H1 (cell line): ENCODE data around the gene RBM24. TPM values are rescaled to one million over a fixed set of nuclear protein-coding genes. Genes with fewer than 3 reads are reported as not detected.

ENCODE experiments used
- CTCF ChIA-PET: fragments of 300-600 bp; sonication (Branson Sonifier 250); formaldehyde crosslinking; loops from one replicate; lab custom pipeline; 2021; ENCODE audit not compliant: partially characterized antibody; lab: Charles Lee
- POLR2A ChIA-PET: fragments of 300-600 bp; sonication (Branson Sonifier 250); formaldehyde crosslinking; loops from one replicate; lab custom pipeline; 2021; ENCODE audit warnings: inconsistent platforms; ENCODE audit not compliant: partially characterized antibody; lab: Charles Lee
- DNase-seq, 2 experiments: peaks; one replicate each; pipeline versions ENCODE4 v3.0.0 to v3.0.0-alpha.2; 2010 to 2022; ENCODE audit warnings: low spot score in 2 of 2, low read depth in 1 of 2, mixed read lengths in 1 of 2
- FAIRE-seq: peaks from 2 replicates; lab custom pipeline; 2011; peaks lifted over from hg19 to GRCh38; lab: Jason Lieb, UNC
- H2AFZ ChIP-seq: 2 replicates; pipeline ENCODE4 v1.8.1; 2012; ENCODE audit warnings: low read length, inconsistent platforms
- H2AK5ac ChIP-seq: 2 replicates; pipeline ENCODE4 v1.6.1; 2013; ENCODE audit warnings: low read depth, low read length
- H2BK120ac ChIP-seq: replicated peaks from 2 replicates; pipeline ENCODE3; 2013; ENCODE audit warnings: low read depth, low read length, inconsistent platforms
- H2BK12ac ChIP-seq: 2 replicates; pipeline ENCODE4 v1.6.1; 2013; ENCODE audit warnings: low read depth, low read length
- H2BK15ac ChIP-seq: 2 replicates; pipeline ENCODE4 v1.6.1; 2013; ENCODE audit warnings: low read length
- H2BK20ac ChIP-seq: 2 replicates; pipeline ENCODE4 v1.6.1; 2013; ENCODE audit warnings: low read length
- H2BK5ac ChIP-seq: 2 replicates; pipeline ENCODE4 v1.6.1; 2013; ENCODE audit warnings: low read depth, low read length
- H3K14ac ChIP-seq: 2 replicates; pipeline ENCODE4 v1.6.1; 2013; ENCODE audit warnings: inconsistent platforms; ENCODE audit not compliant: insufficient read length
- H3K18ac ChIP-seq: 2 replicates; pipeline ENCODE4 v1.6.1; 2013; ENCODE audit warnings: low read length; ENCODE audit errors: extremely low read depth
- H3K23ac ChIP-seq: 2 replicates; pipeline ENCODE4 v1.6.1; 2013; ENCODE audit warnings: inconsistent platforms; ENCODE audit not compliant: insufficient read length
- H3K23me2 ChIP-seq: 2 replicates; pipeline ENCODE4 v1.6.1; 2013; ENCODE audit warnings: low read depth, low read length
- H3K27ac ChIP-seq: 2 replicates; pipeline ENCODE4 v1.6.1; 2011; ENCODE audit warnings: low read depth, low read length, inconsistent platforms
- H3K27me3 ChIP-seq, 4 experiments: replicated peaks in 1 of 4; 1 replicate in 1 of 4; 2 replicates in 3 of 4; pipeline versions ENCODE4 v1.6.1 to v1.8.1; 2011 to 2013; ENCODE audit warnings: low read length in 3 of 4, mild to moderate bottlenecking in 3 of 4, inconsistent platforms in 2 of 4, mixed read lengths in 2 of 4, moderate library complexity in 1 of 4; ENCODE audit not compliant: control insufficient read depth in 3 of 4, insufficient read depth in 3 of 4; ENCODE audit errors: extremely low read depth in 1 of 4
- H3K36me3 ChIP-seq, 4 experiments: 2 replicates each; pipeline versions ENCODE4 v1.6.1 to v1.8.1; 2011 to 2013; ENCODE audit warnings: mild to moderate bottlenecking in 4 of 4, low read length in 3 of 4, moderate library complexity in 2 of 4, control low read depth in 1 of 4, inconsistent platforms in 1 of 4; ENCODE audit not compliant: insufficient read depth in 4 of 4, control insufficient read depth in 2 of 4
- H3K4ac ChIP-seq: replicated peaks from 2 replicates; pipeline ENCODE3; 2013; ENCODE audit warnings: low read length, low read depth, mixed read lengths, inconsistent platforms; ENCODE audit not compliant: insufficient read length
- H3K4me1 ChIP-seq, 4 experiments: replicated peaks in 1 of 4; 1 replicate in 1 of 4; 2 replicates in 3 of 4; pipeline versions ENCODE4 v1.6.1 to v1.8.1; 2011 to 2013; ENCODE audit warnings: low read length in 3 of 4, inconsistent platforms in 2 of 4, mixed read lengths in 1 of 4; ENCODE audit not compliant: insufficient read depth in 4 of 4, control insufficient read depth in 3 of 4
- H3K4me2 ChIP-seq, 2 experiments: 2 replicates each; pipeline versions ENCODE4 v1.6.1 to v1.8.1; 2011 to 2013; ENCODE audit warnings: low read depth in 2 of 2, low read length in 2 of 2, control low read depth in 1 of 2, inconsistent platforms in 1 of 2, mild to moderate bottlenecking in 1 of 2; ENCODE audit not compliant: insufficient read depth in 1 of 2
- H3K4me3 ChIP-seq, 4 experiments: fragments of 200-600, 300-600 bp in 1 of 4; sonication (generic), shearing (Covaris generic), sonication (Bioruptor Twin) in 1 of 4; 2 replicates each; pipeline versions ENCODE4 v1.5.1 to v1.8.1; 2011 to 2016; ENCODE audit warnings: low read length in 4 of 4, low read depth in 3 of 4, control low read depth in 2 of 4, inconsistent platforms in 2 of 4, mild to moderate bottlenecking in 2 of 4, mixed read lengths in 1 of 4, moderate library complexity in 1 of 4; ENCODE audit not compliant: insufficient read depth in 2 of 4; ENCODE audit errors: extremely low read depth in 1 of 4
- H3K56ac ChIP-seq: replicated peaks from 2 replicates; pipeline ENCODE3; 2013; ENCODE audit warnings: low read depth, mild to moderate bottlenecking, mixed read lengths, low read length, inconsistent platforms; ENCODE audit not compliant: insufficient read length
- H3K79me1 ChIP-seq: 2 replicates; pipeline ENCODE4 v1.6.1; 2013; ENCODE audit warnings: low read depth, low read length, control low read depth
- H3K79me2 ChIP-seq, 2 experiments: 2 replicates each; pipeline versions ENCODE4 v1.6.1 to v1.8.1; 2012 to 2013; ENCODE audit warnings: low read length in 2 of 2, mild to moderate bottlenecking in 2 of 2, inconsistent platforms in 1 of 2; ENCODE audit not compliant: insufficient read depth in 2 of 2, control insufficient read depth in 1 of 2
- H3K9ac ChIP-seq, 4 experiments: replicated peaks in 1 of 4; 1 replicate in 1 of 4; 2 replicates in 3 of 4; pipeline versions ENCODE4 v1.6.1 to v1.8.1; 2011 to 2013; ENCODE audit warnings: low read depth in 3 of 4, low read length in 3 of 4, control low read depth in 2 of 4, mild to moderate bottlenecking in 2 of 4, moderate library complexity in 2 of 4, inconsistent platforms in 1 of 4; ENCODE audit errors: extremely low read depth in 1 of 4
- H3K9me3 ChIP-seq, 2 experiments: 2 replicates each; pipeline versions ENCODE4 v1.6.1 to v1.8.1; 2012 to 2013; ENCODE audit warnings: mild to moderate bottlenecking in 2 of 2, moderate library complexity in 2 of 2, control low read depth in 1 of 2, inconsistent platforms in 1 of 2, low read depth in 1 of 2, low read length in 1 of 2, mixed read lengths in 1 of 2; ENCODE audit not compliant: insufficient read depth in 2 of 2
- H4K20me1 ChIP-seq, 2 experiments: replicated peaks in 1 of 2; 2 replicates each; pipeline versions ENCODE3 to v1.8.1; 2011 to 2013; ENCODE audit warnings: inconsistent platforms in 2 of 2, low read length in 2 of 2, mild to moderate bottlenecking in 1 of 2; ENCODE audit not compliant: insufficient read depth in 2 of 2, control insufficient read depth in 1 of 2
- H4K5ac ChIP-seq: 2 replicates; pipeline ENCODE4 v1.6.1; 2013; ENCODE audit warnings: low read length, low read depth, mixed read lengths, inconsistent platforms; ENCODE audit not compliant: insufficient read length
- H4K8ac ChIP-seq: 2 replicates; pipeline ENCODE4 v1.8.0; 2013; ENCODE audit warnings: mild to moderate bottlenecking, moderate library complexity, low read length, inconsistent platforms; ENCODE audit not compliant: insufficient read depth; ENCODE audit errors: extremely low read depth
- H4K91ac ChIP-seq: replicated peaks from 2 replicates; pipeline ENCODE3; 2013; ENCODE audit warnings: low read length, mixed read lengths, inconsistent platforms; ENCODE audit not compliant: insufficient read length
- BCL11A ChIP-seq, 2 experiments: IDR thresholded peaks; one replicate each; pipeline ENCODE4 v1.6.1; 2011; ENCODE audit warnings: low read depth in 2 of 2, low read length in 2 of 2, mild to moderate bottlenecking in 2 of 2
- CHD2 ChIP-seq: IDR thresholded peaks from 2 replicates; pipeline ENCODE4 v1.6.1; 2012; ENCODE audit warnings: low read length, improper control_type of control experiment
- CREB1 ChIP-seq: IDR thresholded peaks from 2 replicates; pipeline ENCODE4 v1.6.1; 2012; ENCODE audit warnings: inconsistent platforms
- EP300 ChIP-seq, 2 experiments: IDR thresholded peaks; 1 replicate in 1 of 2; 2 replicates in 1 of 2; pipeline ENCODE4 v1.6.1; 2011 to 2012; ENCODE audit warnings: low read depth in 2 of 2, low read length in 2 of 2, mild to moderate bottlenecking in 2 of 2, borderline replicate concordance in 1 of 2, inconsistent platforms in 1 of 2, moderate library complexity in 1 of 2
- EZH2 ChIP-seq: fragments of 200-600 bp; sonication (generic); IDR thresholded peaks from 2 replicates; pipeline ENCODE4 v1.7.1; 2012; ENCODE audit warnings: low read depth, mild to moderate bottlenecking, moderate library complexity, low read length, inconsistent platforms; ENCODE audit not compliant: severe bottlenecking
- HDAC2 ChIP-seq, 2 experiments: fragments of 300-600 bp in 1 of 2; sonication (generic) in 1 of 2; IDR thresholded peaks; 2 replicates each; pipeline ENCODE4 v1.6.1; 2011 to 2012; ENCODE audit warnings: low read depth in 2 of 2, low read length in 2 of 2, mild to moderate bottlenecking in 2 of 2, moderate library complexity in 2 of 2, borderline replicate concordance in 1 of 2, inconsistent platforms in 1 of 2
- POU5F1 ChIP-seq: IDR thresholded peaks from 2 replicates; pipeline ENCODE4 v1.6.1; 2011; ENCODE audit warnings: low read depth, mild to moderate bottlenecking, low read length, moderate library complexity
- SIX5 ChIP-seq: IDR thresholded peaks from 2 replicates; pipeline ENCODE4 v1.6.1; 2011; ENCODE audit warnings: mild to moderate bottlenecking, low read depth, low read length
- WGBS, 2 experiments: shearing (Covaris generic) in 1 of 2; methylation state at CpG; one replicate each; pipeline versions ENCODE4 v1.1.6 to v1.1.7; 2013 to 2015; ENCODE audit warnings: low lambda C conversion rate in 2 of 2, mixed read lengths in 2 of 2, inconsistent platforms in 1 of 2, low coverage in 1 of 2, missing lambda C conversion rate in 1 of 2; ENCODE audit not compliant: insufficient replicate concordance in 2 of 2, insufficient coverage in 1 of 2, insufficient read length in 1 of 2; ENCODE audit errors: extremely low coverage in 1 of 2, missing lambda C conversion rate in 1 of 2; 5-methylcytosine and 5-hydroxymethylcytosine counted together
- polyA plus RNA-seq, 7 experiments: library from polyadenylated mRNA; depleted of rRNA in 3 of 7; stranded (reverse) in 5 of 7; unstranded in 2 of 7; fragments of >200 nt in 5 of 7; fragments of 200-250 nt in 2 of 7; gene quantifications; 1 replicate in 5 of 7; 2 replicates in 1 of 7; 4 replicates in 1 of 7; pipeline versions ENCODE4 v1.2.1 to v1.2.3, GENCODE V29; 2011 to 2013; ENCODE audit warnings: missing spikeins in 2 of 7, mixed read lengths in 2 of 7
- total RNA-seq: library from RNA; stranded (reverse); fragmentation: NEBNext Ultra II Directional; extraction: Animal tissue kit (Norgen Biotek cat#: 25700); gene quantifications from 2 replicates; pipeline ENCODE4 v1.2.1, GENCODE V29; 2021
- TF ChIP-seq, protein P1 (sequence below): IDR thresholded peaks from 2 replicates; pipeline ENCODE4 v1.6.1; 2011; ENCODE audit warnings: low read depth, mild to moderate bottlenecking, low read length; ENCODE audit not compliant: insufficient read depth
- TF ChIP-seq, protein P2 (sequence below): IDR thresholded peaks from 2 replicates; pipeline ENCODE4 v1.6.1; 2012; ENCODE audit warnings: low read length, inconsistent platforms
- TF ChIP-seq, protein P3 (sequence below): IDR thresholded peaks from 2 replicates; pipeline ENCODE4 v1.6.1; 2012; ENCODE audit warnings: inconsistent platforms

Gene RBM24
- total and polyA plus RNA-seq, 2 of the 8 experiments (the other 6 are each of a cell fraction or from before 2014, with no cell fraction given) = 0.52 to 2.6 TPM

DNA sequence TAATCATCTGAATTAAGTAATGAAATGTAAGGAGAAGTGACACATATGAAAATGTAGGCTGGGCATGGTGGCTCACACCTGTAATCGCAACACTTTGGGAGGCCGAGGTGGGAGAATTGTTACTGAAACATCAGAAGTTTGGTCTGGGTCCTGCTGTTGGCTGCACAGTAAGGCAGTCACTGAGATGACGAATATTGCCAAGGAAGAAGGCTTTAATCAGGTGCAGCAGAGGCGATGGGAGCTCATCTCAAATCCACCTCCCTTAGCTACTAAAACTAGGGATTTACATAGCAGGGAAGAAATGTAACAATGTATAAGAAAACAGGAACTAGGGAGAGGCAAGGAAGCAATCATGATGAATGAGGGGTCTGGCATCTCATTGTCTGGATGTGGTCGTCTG is 50.1 kb downstream of the RBM24 start:
- H3K4me3 ChIP-seq = no peak overlapping the region
- H3K36me3 ChIP-seq = no peaks in the 10 kb centered on the region
- H3K23ac ChIP-seq = no peak overlapping the region
- no peak overlapping the region for H3K4ac ChIP-seq
- no peaks in the 10 kb centered on the region for H3K4me1 ChIP-seq
- H3K56ac ChIP-seq = no peak overlapping the region
- no peak overlapping the region for H3K14ac ChIP-seq
- no peak overlapping the region for H4K8ac ChIP-seq
- no peaks in the 10 kb centered on the region for H3K79me2 ChIP-seq
- ChIA-PET POLR2A (interaction anchor here (0.7 kb wide), 1 partner anchor 364 kb away, joined by 3 read pairs; no protein-coding TSS in a partner anchor), CTCF (interaction anchor here (0.8 kb wide), 1 partner anchor 100 kb away, joined by 4 read pairs; no protein-coding TSS in a partner anchor)
- H2BK20ac ChIP-seq = no peak overlapping the region
- no peaks in the 10 kb centered on the region for H4K20me1 ChIP-seq
- no peak overlapping the region for H2BK12ac ChIP-seq
- no peak overlapping the region for H3K9ac ChIP-seq
- H3K4me2 ChIP-seq = no peak overlapping the region
- H3K18ac ChIP-seq = no peak overlapping the region
- no peak overlapping the region for H4K91ac ChIP-seq
- H2AFZ ChIP-seq = no peak overlapping the region
- peaks cover 0 to 2% of the 10 kb centered on the region in 2 experiments; a peak in 2 of 4 replicates for H3K9me3 ChIP-seq
- DNase-seq = no peak
- WGBS, 2 experiments = 89% methylated on average over 5 of the region's 5 CpGs; no CpG with 5 or more reads in 1 of the 2 experiments
- H3K27ac ChIP-seq = no peak overlapping the region
- no peaks in the 10 kb centered on the region for H3K23me2 ChIP-seq
- no peaks in the 10 kb centered on the region for H3K27me3 ChIP-seq
- no peak for FAIRE-seq
- no peak overlapping the region for H2BK15ac ChIP-seq
- H2BK5ac ChIP-seq = no peak overlapping the region
- no peak overlapping the region for H2BK120ac ChIP-seq
- no peak overlapping the region for H4K5ac ChIP-seq
- no peaks in the 10 kb centered on the region for H3K79me1 ChIP-seq
- no peak overlapping the region for H2AK5ac ChIP-seq
- TF ChIP-seq EZH2 (no peak), EP300 (IDR thresholded peaks at IDR 0.05; ENCODE audit: borderline replicate concordance in 1 of 2, low read depth in 2 of 2, low read length in 2 of 2) (no peak), POU5F1 (no peak), HDAC2 (IDR thresholded peaks at IDR 0.05; ENCODE audit: borderline replicate concordance in 1 of 2, low read depth in 2 of 2, low read length in 2 of 2) (no peak), CREB1 (no peak), SIX5 (no peak), BCL11A (IDR thresholded peaks at IDR 0.05; ENCODE audit: low read depth in 2 of 2, low read length in 2 of 2) (no peak), CHD2 (no peak)
- TF ChIP-seq, protein P1, sequence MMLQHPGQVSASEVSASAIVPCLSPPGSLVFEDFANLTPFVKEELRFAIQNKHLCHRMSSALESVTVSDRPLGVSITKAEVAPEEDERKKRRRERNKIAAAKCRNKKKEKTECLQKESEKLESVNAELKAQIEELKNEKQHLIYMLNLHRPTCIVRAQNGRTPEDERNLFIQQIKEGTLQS = no peak
- TF ChIP-seq, protein P2, sequence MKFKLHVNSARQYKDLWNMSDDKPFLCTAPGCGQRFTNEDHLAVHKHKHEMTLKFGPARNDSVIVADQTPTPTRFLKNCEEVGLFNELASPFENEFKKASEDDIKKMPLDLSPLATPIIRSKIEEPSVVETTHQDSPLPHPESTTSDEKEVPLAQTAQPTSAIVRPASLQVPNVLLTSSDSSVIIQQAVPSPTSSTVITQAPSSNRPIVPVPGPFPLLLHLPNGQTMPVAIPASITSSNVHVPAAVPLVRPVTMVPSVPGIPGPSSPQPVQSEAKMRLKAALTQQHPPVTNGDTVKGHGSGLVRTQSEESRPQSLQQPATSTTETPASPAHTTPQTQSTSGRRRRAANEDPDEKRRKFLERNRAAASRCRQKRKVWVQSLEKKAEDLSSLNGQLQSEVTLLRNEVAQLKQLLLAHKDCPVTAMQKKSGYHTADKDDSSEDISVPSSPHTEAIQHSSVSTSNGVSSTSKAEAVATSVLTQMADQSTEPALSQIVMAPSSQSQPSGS = no peak
- TF ChIP-seq, protein P3, sequence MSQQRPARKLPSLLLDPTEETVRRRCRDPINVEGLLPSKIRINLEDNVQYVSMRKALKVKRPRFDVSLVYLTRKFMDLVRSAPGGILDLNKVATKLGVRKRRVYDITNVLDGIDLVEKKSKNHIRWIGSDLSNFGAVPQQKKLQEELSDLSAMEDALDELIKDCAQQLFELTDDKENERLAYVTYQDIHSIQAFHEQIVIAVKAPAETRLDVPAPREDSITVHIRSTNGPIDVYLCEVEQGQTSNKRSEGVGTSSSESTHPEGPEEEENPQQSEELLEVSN = no peak
